Hepatic stellate cell (primary cell): ENCODE data around the gene PTPRN2.
"Not testable (repeated sequence)": the region's sequence is repeated elsewhere in the genome, so short reads cannot be mapped to it uniquely, and the experiment has no call there.

Source experiments
- DNase-seq: peaks from one replicate; pipeline ENCODE4 v3.0.0; 2011; ENCODE audit warnings: low spot score

Gene PTPRN2

GRCh38 chr7:158322616-158323530 lies 264.8 kb downstream of the PTPRN2 start:
- no peak for DNase-seq

GRCh38 chr7:158321936-158322615 lies 265.5 kb downstream of the PTPRN2 start:
- no peak for DNase-seq

GRCh38 chr7:158321056-158321700 lies 266.4 kb downstream of the PTPRN2 start:
- DNase-seq, result no peak

- no peak for DNase-seq
Measured at GRCh38 chr7:158320328-158320727, 267.3 kb downstream of the PTPRN2 start.

- no peak for DNase-seq
Measured at GRCh38 chr7:158318511-158318913, 269.1 kb downstream of the PTPRN2 start.

GRCh38 chr7:158317238-158318205 lies 270.1 kb downstream of the PTPRN2 start:
- no peak for DNase-seq

- no peak for DNase-seq
Measured at GRCh38 chr7:158316466-158317031, 271.1 kb downstream of the PTPRN2 start.

GRCh38 chr7:158315881-158316280 lies 271.7 kb downstream of the PTPRN2 start:
- DNase-seq, result no peak

GRCh38 chr7:158315326-158315725 lies 272.3 kb downstream of the PTPRN2 start:
- no peak for DNase-seq

GRCh38 chr7:158314394-158314793 lies 273.2 kb downstream of the PTPRN2 start:
- no peak for DNase-seq

GRCh38 chr7:158313931-158314330 lies 273.7 kb downstream of the PTPRN2 start:
- no peak for DNase-seq

GRCh38 chr7:158312789-158313188 lies 274.8 kb downstream of the PTPRN2 start:
- DNase-seq, result no peak

GRCh38 chr7:158311791-158312190 lies 275.8 kb downstream of the PTPRN2 start:
- no peak for DNase-seq

GRCh38 chr7:158310924-158311666 lies 276.5 kb downstream of the PTPRN2 start:
- no peak for DNase-seq

- no peak for DNase-seq
Measured at GRCh38 chr7:158309868-158310763, 277.5 kb downstream of the PTPRN2 start.

- DNase-seq, result no peak
Measured at GRCh38 chr7:158308001-158308400, 279.6 kb downstream of the PTPRN2 start.

GRCh38 chr7:158304072-158304471 lies 283.6 kb downstream of the PTPRN2 start:
- not testable (repeated sequence) for DNase-seq

GRCh38 chr7:158303121-158303520 lies 284.5 kb downstream of the PTPRN2 start:
- DNase-seq, result no peak

- DNase-seq, result no peak
Measured at GRCh38 chr7:158302274-158303070, 285.2 kb downstream of the PTPRN2 start.
